ENCODE data around the gene GALNT2.

GALNT2 gene

DNA sequence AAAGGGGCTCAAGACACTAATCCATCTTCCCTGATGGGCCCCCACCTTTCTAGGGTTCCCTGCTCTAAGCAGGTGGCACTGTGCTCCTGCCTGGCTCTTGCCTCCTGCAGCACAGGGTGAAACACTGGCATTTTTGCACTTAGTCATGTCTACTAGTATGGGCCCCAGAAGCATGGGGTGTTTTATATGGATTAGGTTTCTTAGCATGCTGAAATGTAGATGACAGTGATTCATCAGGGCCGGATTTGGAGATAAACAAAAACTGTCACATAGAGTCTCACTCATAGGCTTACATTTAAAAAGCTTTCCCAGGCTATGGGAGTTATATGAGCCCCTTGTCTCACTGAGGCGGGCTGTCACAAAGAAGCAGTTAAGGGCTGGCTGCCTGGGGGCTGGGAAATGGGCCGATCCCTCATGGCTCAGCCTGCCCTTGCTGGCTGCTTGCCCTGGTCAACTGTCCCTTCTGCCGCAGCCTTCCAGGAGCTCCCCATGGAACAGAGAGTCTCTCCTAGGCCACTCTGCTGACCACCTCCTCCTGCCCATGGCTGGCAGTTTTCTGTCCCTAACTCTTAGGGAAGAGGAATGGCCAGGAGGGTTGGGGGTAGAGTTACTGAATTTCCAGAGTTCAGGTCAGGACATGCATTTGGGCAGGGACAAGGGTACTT lies 6.5 kb downstream of the GALNT2 start:
- no peak for DNase-seq

- DNase-seq = no peak
Observed at GRCh38 chr1:230074270-230074669, 7.2 kb downstream of the GALNT2 start.

DNA sequence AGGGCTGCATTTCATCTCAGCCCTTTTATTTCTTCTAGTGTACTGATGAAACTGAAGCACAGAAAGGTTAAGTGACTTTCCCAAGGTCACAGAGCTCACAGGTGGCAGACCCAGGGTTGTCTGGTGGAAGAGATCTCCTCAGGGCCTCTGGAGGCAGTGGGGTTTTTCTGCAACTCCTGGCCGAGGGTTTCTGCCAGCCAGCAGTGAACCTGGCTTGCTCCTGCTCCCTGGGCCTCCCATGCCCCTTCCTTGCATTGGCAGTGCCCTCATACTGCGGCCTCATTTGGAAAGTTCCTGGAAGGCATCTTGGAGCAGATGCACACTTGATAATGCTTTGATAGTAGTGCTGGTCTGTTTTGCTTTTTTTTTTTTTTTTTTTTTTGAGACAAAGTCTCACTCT lies 7.7 kb downstream of the GALNT2 start:
- no peak for DNase-seq

DNA sequence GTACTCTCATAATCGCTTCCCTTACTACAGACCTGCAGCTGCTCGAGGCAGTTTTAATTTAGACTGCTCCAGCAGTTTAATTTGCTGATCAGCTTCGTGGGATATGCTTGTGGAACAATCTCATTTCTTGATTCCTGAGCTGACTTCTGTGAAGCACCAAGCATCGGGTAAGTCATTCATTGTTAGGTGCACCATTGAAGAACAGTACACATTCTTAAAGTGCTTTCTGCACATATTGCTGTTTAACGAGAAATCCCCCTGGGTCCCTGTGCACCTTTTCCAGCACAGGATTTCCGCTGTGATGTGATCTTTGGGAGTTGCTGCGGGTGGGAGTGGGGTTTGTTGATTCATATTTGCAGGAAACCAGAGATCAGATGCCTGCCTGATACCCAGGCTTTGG lies 9.1 kb downstream of the GALNT2 start:
- no peak for DNase-seq

GRCh38 chr1:230077011-230077410 lies 10.0 kb downstream of the GALNT2 start:
- no peak for DNase-seq

- DNase-seq = no peak
Observed at GRCh38 chr1:230077436-230078213, 10.6 kb downstream of the GALNT2 start.

- no peak for DNase-seq
Observed at GRCh38 chr1:230079199-230080024, 12.4 kb downstream of the GALNT2 start.

DNA sequence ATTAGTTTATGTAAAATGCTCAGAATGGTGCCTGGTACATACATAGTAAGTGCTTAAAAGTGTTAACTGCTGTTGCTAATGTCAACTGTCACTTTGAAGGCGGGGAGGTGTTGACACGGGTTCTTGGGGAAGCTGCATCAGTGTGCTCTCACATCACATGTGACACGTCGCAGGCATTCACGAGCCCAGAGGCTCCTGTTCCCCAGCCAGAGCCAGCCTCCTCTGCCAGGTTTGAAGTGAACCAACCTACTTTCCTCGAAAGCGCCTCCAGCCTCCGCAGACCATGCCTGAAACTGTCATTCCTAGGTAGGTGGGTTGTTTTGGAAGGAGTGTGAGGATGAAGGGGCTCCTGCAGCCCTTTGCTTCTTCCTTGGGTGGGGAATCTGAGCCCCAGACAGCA lies 13.8 kb downstream of the GALNT2 start:
- no peak for DNase-seq

DNA sequence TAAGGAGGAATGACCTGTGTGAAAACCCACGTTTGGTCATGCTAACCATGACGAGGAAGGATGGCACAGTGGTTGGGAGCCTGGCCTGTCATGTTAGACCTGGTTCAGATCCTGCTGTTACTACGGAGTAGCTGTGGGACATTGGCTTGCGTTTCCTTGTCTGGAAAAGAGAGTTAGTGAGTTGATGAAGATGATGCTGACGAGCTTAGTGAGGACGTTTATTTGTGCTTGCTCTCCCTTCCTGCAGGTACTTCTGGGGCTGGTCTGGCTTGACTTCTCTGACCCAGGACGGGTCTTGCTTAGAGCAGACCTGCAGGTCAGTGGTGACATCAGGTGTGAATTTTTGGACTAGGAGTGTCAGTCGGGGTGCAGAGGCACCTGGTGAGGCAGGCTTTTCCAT lies 14.7 kb downstream of the GALNT2 start:
- no peak for DNase-seq

GRCh38 chr1:230082211-230082610 lies 15.2 kb downstream of the GALNT2 start:
- DNase-seq = no peak

GRCh38 chr1:230083053-230083452 lies 16.0 kb downstream of the GALNT2 start:
- no peak for DNase-seq

GRCh38 chr1:230083746-230084407 lies 16.8 kb downstream of the GALNT2 start:
- DNase-seq = no peak

DNA sequence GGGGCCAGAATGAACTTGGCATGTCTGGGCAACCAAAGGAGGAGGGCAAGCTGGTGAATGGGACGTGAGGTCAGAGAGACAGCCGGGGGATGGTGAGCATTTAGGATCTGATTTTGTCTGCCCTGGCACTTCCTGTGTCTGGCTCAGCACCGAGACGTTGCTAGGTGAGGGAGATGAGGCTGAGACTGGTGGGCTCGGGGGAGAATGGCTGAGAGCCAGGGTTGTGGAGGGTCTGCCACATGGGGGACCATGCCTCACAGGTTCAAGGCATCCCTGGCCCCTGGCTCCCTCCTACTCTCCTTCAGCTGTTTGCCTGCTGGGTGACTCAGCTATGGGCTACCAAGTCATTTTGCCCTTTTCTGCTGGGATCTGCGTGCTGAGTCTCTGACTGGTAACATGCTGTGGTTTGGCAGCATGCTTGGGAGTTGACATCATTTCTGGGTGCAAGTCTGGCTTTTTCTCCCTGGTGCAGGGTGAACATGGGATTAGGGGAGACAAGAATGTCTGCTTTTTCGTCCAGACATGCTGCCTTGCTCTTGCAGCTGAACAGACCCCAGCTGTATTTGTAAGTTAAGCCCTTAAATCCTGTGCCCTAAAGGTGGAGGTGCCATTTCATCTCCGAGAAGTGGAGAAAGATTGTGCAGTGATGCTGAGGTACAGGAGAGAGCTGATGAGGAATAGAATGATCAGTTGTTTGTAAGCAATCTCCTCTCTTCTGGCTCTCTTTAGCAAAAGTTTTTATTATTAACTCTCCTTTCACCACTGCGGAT lies 17.6 kb downstream of the GALNT2 start:
- DNase-seq = peak; percentile 31

DNA sequence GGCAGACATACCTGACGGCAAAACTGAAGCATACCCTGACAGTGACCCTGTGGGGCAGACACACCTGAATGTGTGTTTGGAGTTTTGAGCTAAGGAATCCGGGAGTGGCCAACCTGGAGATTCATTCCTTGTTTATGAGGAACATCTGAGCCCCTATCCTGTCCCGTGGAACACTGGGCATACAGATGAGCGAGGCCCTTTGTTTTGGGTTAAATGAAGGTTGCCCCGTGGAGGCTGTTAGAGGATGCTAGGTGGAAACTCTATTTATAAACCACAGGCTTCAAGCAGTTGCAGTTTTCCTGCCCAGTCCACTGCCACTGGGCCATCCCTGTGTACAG lies 18.1 kb downstream of the GALNT2 start:
- DNase-seq = no peak

DNA sequence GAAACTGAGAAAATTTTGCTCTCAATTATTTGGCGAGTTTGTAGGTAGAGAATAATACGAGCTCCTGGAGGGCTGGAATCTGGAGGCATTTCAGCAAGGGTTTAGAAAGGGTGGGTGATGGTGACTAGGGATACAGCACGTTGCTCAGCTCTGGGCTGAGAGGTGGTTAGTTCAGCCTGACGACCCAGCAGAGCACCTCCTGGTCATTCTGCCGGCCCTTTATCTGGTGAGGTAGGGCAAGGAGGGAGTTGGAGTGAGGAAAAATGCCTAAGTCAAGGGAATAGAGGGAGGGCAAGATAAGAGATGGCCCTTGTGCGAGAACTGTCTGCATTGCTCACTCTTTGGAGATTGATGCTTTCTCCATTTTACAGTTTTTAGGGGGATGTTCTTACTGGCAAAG lies 19.1 kb downstream of the GALNT2 start:
- DNase-seq = no peak

- DNase-seq = no peak
Observed at GRCh38 chr1:230087028-230087716, 20.1 kb downstream of the GALNT2 start.

GRCh38 chr1:230087717-230088105 lies 20.7 kb downstream of the GALNT2 start:
- no peak for DNase-seq

GRCh38 chr1:230090194-230090711 lies 23.2 kb downstream of the GALNT2 start:
- DNase-seq = no peak

DNA sequence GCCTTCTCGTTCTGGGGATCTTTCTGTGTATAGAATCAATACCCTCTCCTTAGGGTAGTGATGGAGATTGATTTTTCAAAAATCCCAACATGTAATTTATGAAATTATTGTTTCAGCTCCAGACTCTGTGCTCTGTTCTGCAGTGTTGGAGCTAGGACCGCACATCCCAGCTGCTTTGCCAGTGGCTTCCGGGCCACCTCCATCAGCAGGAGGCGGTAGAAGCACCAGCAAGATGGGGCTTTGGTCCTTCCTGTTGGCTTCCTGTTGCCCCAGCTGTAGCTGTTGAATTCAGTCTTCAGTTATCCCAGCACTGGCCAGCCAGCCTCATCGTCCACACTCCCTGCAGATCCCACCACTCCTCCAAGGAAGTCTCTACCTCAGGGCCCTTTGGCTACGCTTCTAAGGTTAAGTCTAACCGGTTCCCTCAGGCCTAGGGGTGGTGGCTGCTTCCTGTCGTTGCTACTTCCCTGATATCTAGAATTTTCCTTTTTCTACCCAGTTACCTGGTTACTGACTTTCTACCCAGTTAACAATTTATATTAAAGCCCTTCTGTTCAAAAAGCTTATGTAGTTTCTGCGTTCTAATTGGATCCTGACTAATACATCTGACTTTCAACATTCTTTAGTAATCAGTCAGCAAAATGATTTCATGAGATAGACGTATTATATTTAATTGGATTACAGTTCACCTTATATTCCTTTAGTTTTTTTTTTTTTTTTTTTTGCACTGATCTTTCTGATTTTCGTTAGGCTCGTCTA lies 24.6 kb downstream of the GALNT2 start:
- no peak for DNase-seq

- DNase-seq = no peak
Observed at GRCh38 chr1:230094746-230095145, 27.7 kb downstream of the GALNT2 start.

DNA sequence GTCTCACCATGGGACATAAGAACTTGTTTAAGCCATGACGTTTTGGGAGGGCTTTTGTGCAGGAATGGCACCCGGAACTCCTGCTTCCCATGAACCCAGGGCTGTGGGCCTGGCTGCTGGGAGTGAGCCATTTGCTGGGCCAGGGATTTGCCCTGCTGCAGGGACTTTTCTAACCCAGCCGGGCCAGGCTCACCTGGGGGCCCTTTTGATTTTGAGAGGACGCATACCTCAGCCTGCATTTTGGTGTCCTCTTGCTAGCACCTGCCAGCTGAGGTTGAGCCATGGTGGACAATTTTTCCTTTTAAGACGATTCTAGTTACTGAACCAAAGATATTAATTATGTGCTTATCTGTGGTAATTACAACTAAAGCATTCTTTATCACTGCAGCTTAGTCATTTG lies 28.9 kb downstream of the GALNT2 start:
- DNase-seq = no peak
